Measurements from ENCODE around the gene KCNC3. TPM values are rescaled to one million over a fixed set of nuclear protein-coding genes. Genes with fewer than 3 reads are reported as not detected.

KCNC3 gene
- total and polyA plus RNA-seq, 2 of the 4 experiments (the other 2 are of a cell fraction): 0.07 TPM; not detected in 1

DNA sequence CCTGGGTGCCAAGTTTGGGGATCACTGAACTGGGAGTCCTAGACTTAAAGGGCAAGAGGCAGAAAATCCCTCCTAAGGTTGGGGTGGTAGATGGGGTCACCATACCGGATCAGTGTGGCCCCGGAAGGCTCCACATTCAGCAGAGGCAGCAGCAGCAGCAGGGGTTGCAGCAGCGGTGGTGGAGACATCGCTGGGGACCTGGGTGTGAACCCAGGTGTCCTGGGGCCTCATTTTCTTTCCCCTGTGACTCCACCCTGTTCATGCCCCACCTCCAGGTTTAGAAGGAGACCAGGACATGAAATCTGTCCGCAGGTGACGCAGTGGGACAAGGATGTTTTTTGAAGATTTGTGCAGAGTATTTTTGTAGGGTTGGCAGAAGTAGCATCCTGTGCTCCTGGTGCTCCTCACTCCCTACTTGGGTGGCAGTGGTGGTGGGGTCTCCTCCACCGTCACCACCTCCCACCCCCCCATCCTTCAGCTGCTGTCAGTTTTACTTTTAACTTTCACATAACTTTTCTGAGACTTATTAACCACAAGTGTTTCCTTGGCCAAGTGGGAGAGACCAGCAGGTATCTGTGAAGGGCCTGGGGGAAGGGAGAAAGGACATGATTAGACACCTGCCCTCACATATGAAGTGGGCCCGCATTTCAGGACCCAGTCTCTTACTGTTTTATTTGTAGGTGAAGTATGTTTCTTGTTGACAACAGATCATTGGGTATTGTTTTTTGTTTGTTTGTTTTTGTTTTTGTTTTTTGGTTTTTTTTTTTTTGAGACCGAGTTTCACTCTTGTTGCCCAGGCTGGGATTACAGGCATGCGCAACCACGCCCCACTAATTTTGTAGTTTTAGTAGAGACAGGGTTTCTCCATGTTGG lies 36.5 kb upstream of the KCNC3 start, which contains the start of gene NAPSA:
Gene NAPSA, minus strand, starts transcription at position 206 of the 873 bp plus-strand sequence. Its CDS starts 18 bp downstream, at position 188.
- TF ChIP-seq, protein P1, sequence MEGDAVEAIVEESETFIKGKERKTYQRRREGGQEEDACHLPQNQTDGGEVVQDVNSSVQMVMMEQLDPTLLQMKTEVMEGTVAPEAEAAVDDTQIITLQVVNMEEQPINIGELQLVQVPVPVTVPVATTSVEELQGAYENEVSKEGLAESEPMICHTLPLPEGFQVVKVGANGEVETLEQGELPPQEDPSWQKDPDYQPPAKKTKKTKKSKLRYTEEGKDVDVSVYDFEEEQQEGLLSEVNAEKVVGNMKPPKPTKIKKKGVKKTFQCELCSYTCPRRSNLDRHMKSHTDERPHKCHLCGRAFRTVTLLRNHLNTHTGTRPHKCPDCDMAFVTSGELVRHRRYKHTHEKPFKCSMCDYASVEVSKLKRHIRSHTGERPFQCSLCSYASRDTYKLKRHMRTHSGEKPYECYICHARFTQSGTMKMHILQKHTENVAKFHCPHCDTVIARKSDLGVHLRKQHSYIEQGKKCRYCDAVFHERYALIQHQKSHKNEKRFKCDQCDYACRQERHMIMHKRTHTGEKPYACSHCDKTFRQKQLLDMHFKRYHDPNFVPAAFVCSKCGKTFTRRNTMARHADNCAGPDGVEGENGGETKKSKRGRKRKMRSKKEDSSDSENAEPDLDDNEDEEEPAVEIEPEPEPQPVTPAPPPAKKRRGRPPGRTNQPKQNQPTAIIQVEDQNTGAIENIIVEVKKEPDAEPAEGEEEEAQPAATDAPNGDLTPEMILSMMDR (conservative IDR thresholded peaks at IDR 0.05; ENCODE audit: low read depth, low read length): no peak
- TF ChIP-seq CEBPB (IDR thresholded peaks at IDR 0.05; ENCODE audit: low read depth, low read length) (no peak), ELK1 (IDR thresholded peaks at IDR 0.05; ENCODE audit: borderline replicate concordance, low read depth, low read length) (no peak), POLR2A (IDR thresholded peaks at IDR 0.05; ENCODE audit: low read depth, low read length) (no peak), RAD21 (IDR thresholded peaks at IDR 0.05; ENCODE audit: low read length) (no peak)
- no CpG with 5 or more reads among the region's 11 CpGs for WGBS, 2 experiments (ENCODE audit: extremely low coverage in 2 of 2, insufficient read length in 1 of 2)
- Histone ChIP-seq H3K9ac (ENCODE audit: low read depth, low read length) (no peak within 1 kb of the TSS), H3K4ac (ENCODE audit: low read depth, low read length) (no peak within 1 kb of the TSS), H3K79me1 (ENCODE audit: low read depth in 1 of 2, low read length in 2 of 2) (no peaks in the 10 kb centered on the region), H4K8ac (ENCODE audit: low read depth in 2 of 2, low read length in 2 of 2) (no peak within 1 kb of the TSS), H4K20me1 (ENCODE audit: insufficient read depth, low read length) (no peaks in the 10 kb centered on the region), H3K27me3 (ENCODE audit: control insufficient read depth, insufficient read depth, low read length) (peaks cover 3% of the 10 kb centered on the region; the same call in 1 of the 2 replicates), H3K14ac (replicated peaks; ENCODE audit: low read depth, low read length) (no peak within 1 kb of the TSS), H2BK20ac (ENCODE audit: low read depth, low read length) (no peak within 1 kb of the TSS), H3K9me1 (ENCODE audit: insufficient read depth, low read length) (no peaks in the 10 kb centered on the region), H2BK5ac (ENCODE audit: low read depth, low read length, poor library complexity, severe bottlenecking) (no peak within 1 kb of the TSS), H3K4me1 (ENCODE audit: control insufficient read depth, insufficient read depth, low read length) (no peaks in the 10 kb centered on the region), H4K91ac (ENCODE audit: insufficient read depth, low read depth, low read length) (no peak within 1 kb of the TSS), H3K56ac (ENCODE audit: extremely low read depth, insufficient read depth, low read length) (no peak within 1 kb of the TSS), H3K9me3 (ENCODE audit: control insufficient read depth, insufficient read depth, low read length) (no peaks in the 10 kb centered on the region), H3K36me3 (ENCODE audit: control insufficient read depth, insufficient read depth, low read length) (no peaks in the 10 kb centered on the region), H4K5ac (ENCODE audit: low read depth, low read length) (no peak within 1 kb of the TSS), H3K4me3 (ENCODE audit: insufficient read depth, low read depth, low read length) (no peak within 1 kb of the TSS), H3K27ac (ENCODE audit: insufficient read depth, low read length) (no peak within 1 kb of the TSS), H3K23ac (ENCODE audit: low read depth, low read length) (no peak within 1 kb of the TSS), H3K4me2 (ENCODE audit: low read depth, low read length) (no peak within 1 kb of the TSS), H3K18ac (ENCODE audit: low read depth, low read length) (no peak within 1 kb of the TSS), H2AK5ac (ENCODE audit: low read depth, low read length) (no peak within 1 kb of the TSS), H2BK15ac (ENCODE audit: low read depth, low read length) (no peak within 1 kb of the TSS), H2AK9ac (replicated peaks; ENCODE audit: low read depth, low read length, poor library complexity) (no peak within 1 kb of the TSS), H2BK120ac (ENCODE audit: low read depth, low read length) (no peak within 1 kb of the TSS), H2AFZ (replicated peaks; ENCODE audit: low read length, poor library complexity) (peak within 1 kb of the TSS; percentile 63)
- dilution Hi-C loops (cut with HindIII; ENCODE audit: low sequenced_read_pairs, unreplicated experiment): no loop called here
- no peak for DNase-seq
- CTCF ChIA-PET: interaction anchor here (0.6 kb wide), 1 partner anchor 100 kb away, joined by 7 read pairs; no protein-coding TSS in a partner anchor
- in situ Hi-C loops (cut with MboI; ENCODE audit: low sequenced_read_pairs): loop anchor here (5.0 to 10.0 kb wide), 3 partner anchors 97 to 559 kb away; no protein-coding TSS in a partner anchor
- intact Hi-C loops (cut with micrococcal nuclease): loop anchor here (5.0 kb wide), 1 partner anchor 112 kb away; the partner anchor contains the start of genes EMC10 and GARIN5A
- no TSS peak for BruUV-seq (replicated peaks)
- POLR2A ChIA-PET (ENCODE audit: unreplicated experiment): no interaction called here
- no peak for ATAC-seq (ENCODE audit: low read depth)

Data from IMR-90 (cell line).